Prostate gland (tissue), 2 donors: ENCODE data around the gene DGKB. TPM values are rescaled to one million over a fixed set of nuclear protein-coding genes. Genes with fewer than 3 reads are reported as not detected.

Experiments used
- DNase-seq: peaks from one replicate; pipeline ENCODE4 v3.0.0-alpha.2; 2019; ENCODE audit warnings: low spot score
- H3K27ac ChIP-seq, 2 donors: fragments of 200-600 bp; sonication (generic); 2 replicates each; pipeline ENCODE4 v1.5.1; 2017 to 2019
- H3K27me3 ChIP-seq: fragments of 200-600 bp; sonication (generic); replicated peaks from 2 replicates; pipeline ENCODE4 v1.5.1; 2019; ENCODE audit not compliant: insufficient read depth
- H3K36me3 ChIP-seq, 2 donors: fragments of 200-600 bp; sonication (generic); 1 replicate in 1 of 2; 2 replicates in 1 of 2; pipeline versions ENCODE4 v1.5.1 to v1.8.1; 2017 to 2019
- H3K4me1 ChIP-seq: fragments of 200-600 bp; sonication (generic); replicated peaks from 2 replicates; pipeline ENCODE4 v1.5.1; 2019
- H3K4me3 ChIP-seq, 2 donors: fragments of 200-600 bp; sonication (generic); 2 replicates each; pipeline ENCODE4 v1.5.1; 2017 to 2019
- H3K9me3 ChIP-seq: fragments of 200-600 bp; sonication (generic); 2 replicates; pipeline ENCODE4 v1.5.1; 2017
- CTCF ChIP-seq, 4 experiments: fragments of 200-600 bp in 2 of 4; fragments of 450-650 bp in 2 of 4; sonication (generic) in 2 of 4; IDR thresholded peaks; 1 replicate in 3 of 4; 2 replicates in 1 of 4; pipeline ENCODE4 v1.5.1; 2016 to 2019; ENCODE audit warnings: antibody characterized with exemption in 4 of 4, mild to moderate bottlenecking in 2 of 4, moderate library complexity in 2 of 4
- POLR2A ChIP-seq: fragments of 450-650 bp; IDR thresholded peaks from one replicate; pipeline ENCODE4 v1.6.1; 2016; ENCODE audit warnings: antibody characterized with exemption, mild to moderate bottlenecking
- POLR2AphosphoS5 ChIP-seq: sonication (generic); formaldehyde crosslinking; IDR thresholded peaks from one replicate; pipeline ENCODE4 v1.6.1; 2017; ENCODE audit warnings: antibody characterized with exemption
- WGBS: methylation state at CpG from one replicate; pipeline ENCODE4 v1.1.5; 2018; 5-methylcytosine and 5-hydroxymethylcytosine counted together
- intact Hi-C: fragments of 100-400 bp; cut with DNase I; formaldehyde crosslinking; loops from one replicate; pipeline ENCODE4 v1.14.2; 2022
- total RNA-seq, 2 donors: library from RNA; depleted of rRNA; stranded (reverse); fragments of >200 nt; gene quantifications; one replicate each; pipeline ENCODE4 v1.1.0, GENCODE V29; 2016

Gene DGKB
- total RNA-seq, 2 donors from 2014 or later = 0.45 TPM; not detected in 1

GRCh38 chr7:14835384-14835783 is 67.2 kb downstream of the DGKB start:
- no peaks in the 10 kb centered on the region for H3K27me3 ChIP-seq
- no peak for DNase-seq
- H3K4me1 ChIP-seq = no peaks in the 10 kb centered on the region
- no peak overlapping the region for H3K27ac ChIP-seq
- H3K36me3 ChIP-seq = no peaks in the 10 kb centered on the region
- no peaks in the 10 kb centered on the region for H3K9me3 ChIP-seq
- intact Hi-C loops = no loop called here
- H3K4me3 ChIP-seq = no peak overlapping the region
- TF ChIP-seq CTCF (IDR thresholded peaks at IDR 0.05) = no peak
- no peak for TF ChIP-seq POLR2A
- TF ChIP-seq POLR2AphosphoS5 = no peak
- WGBS = 89% methylated on average over 5 of the region's 5 CpGs

GRCh38 chr7:14834883-14835282 is 67.7 kb downstream of the DGKB start:
- intact Hi-C loops = no loop called here
- Histone ChIP-seq H3K9me3 (no peaks in the 10 kb centered on the region), H3K36me3 (no peaks in the 10 kb centered on the region), H3K4me3 (no peak overlapping the region), H3K27me3 (no peaks in the 10 kb centered on the region), H3K4me1 (no peaks in the 10 kb centered on the region), H3K27ac (no peak overlapping the region)
- no peak for DNase-seq
- TF ChIP-seq CTCF (IDR thresholded peaks at IDR 0.05) = no peak
- TF ChIP-seq POLR2AphosphoS5 = no peak
- no peak for TF ChIP-seq POLR2A
- WGBS = 50% methylated on average over 1 of the region's 1 CpG

- H3K27ac ChIP-seq = no peak overlapping the region
- intact Hi-C loops = no loop called here
- 69% methylated on average over 3 of the region's 3 CpGs for WGBS
Observed at GRCh38 chr7:14834456-14834855, 68.1 kb downstream of the DGKB start.

GRCh38 chr7:14833707-14834106 is 68.8 kb downstream of the DGKB start:
- Histone ChIP-seq H3K9me3 (no peaks in the 10 kb centered on the region), H3K4me3 (no peak overlapping the region), H3K4me1 (no peaks in the 10 kb centered on the region), H3K27me3 (no peaks in the 10 kb centered on the region), H3K36me3 (no peaks in the 10 kb centered on the region), H3K27ac (no peak overlapping the region)
- intact Hi-C loops = no loop called here
- TF ChIP-seq POLR2A = no peak
- no peak for TF ChIP-seq POLR2AphosphoS5
- TF ChIP-seq CTCF (IDR thresholded peaks at IDR 0.05) = no peak
- 80% methylated on average over 3 of the region's 3 CpGs for WGBS
- DNase-seq = no peak

More at GRCh38 chr7:14834456-14834855, 68.1 kb downstream of the DGKB start:
- Histone ChIP-seq H3K36me3 (no peaks in the 10 kb centered on the region), H3K27me3 (no peaks in the 10 kb centered on the region), H3K9me3 (no peaks in the 10 kb centered on the region), H3K4me3 (no peak overlapping the region), H3K4me1 (no peaks in the 10 kb centered on the region)
- no peak for TF ChIP-seq POLR2A
- no peak for TF ChIP-seq CTCF (IDR thresholded peaks at IDR 0.05)
- no peak for TF ChIP-seq POLR2AphosphoS5
- DNase-seq = no peak

GRCh38 chr7:14828053-14828452 is 74.5 kb downstream of the DGKB start:
- H3K4me3 ChIP-seq = no peak overlapping the region
- H3K27me3 ChIP-seq = no peaks in the 10 kb centered on the region
- H3K9me3 ChIP-seq = no peaks in the 10 kb centered on the region
- no peak overlapping the region for H3K27ac ChIP-seq
- intact Hi-C loops = no loop called here
- no peaks in the 10 kb centered on the region for H3K36me3 ChIP-seq
- WGBS = 96% methylated on average over 2 of the region's 2 CpGs
- no peak for DNase-seq
- H3K4me1 ChIP-seq = no peaks in the 10 kb centered on the region
- TF ChIP-seq POLR2A (no peak), POLR2AphosphoS5 (no peak), CTCF (IDR thresholded peaks at IDR 0.05) (no peak)
